ENCODE results near the gene SHPK.
A peak's percentile ranks its signal among the peaks of the same experiment; 100 is the strongest.

SHPK gene

DNA sequence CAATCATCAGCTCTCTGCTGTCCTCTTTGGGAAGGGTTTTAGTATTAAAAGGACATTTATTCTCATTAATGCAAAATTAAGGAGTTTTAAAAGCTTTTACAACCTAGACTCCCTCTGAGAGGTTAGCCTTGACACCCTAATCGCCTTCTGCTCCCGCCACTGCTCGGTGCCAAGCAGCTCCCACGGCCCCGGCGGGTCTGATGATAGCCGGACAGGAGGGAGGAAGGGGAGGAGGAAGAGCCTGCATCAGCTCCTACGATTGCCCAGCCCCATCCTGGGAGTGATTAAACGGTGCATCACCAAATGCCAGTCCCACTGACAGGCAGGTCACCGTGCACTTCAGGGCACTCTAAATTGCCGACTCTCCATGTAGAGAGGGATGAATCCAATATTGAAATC, 8.3 kb downstream of the SHPK start:
- DNase-seq (ENCODE audit: low read depth in 2 of 2) = no peak

GRCh38 chr17:3626831-3627768, 8.9 kb downstream of the SHPK start:
- DNase-seq (ENCODE audit: low read depth in 2 of 2) = no peak

DNA sequence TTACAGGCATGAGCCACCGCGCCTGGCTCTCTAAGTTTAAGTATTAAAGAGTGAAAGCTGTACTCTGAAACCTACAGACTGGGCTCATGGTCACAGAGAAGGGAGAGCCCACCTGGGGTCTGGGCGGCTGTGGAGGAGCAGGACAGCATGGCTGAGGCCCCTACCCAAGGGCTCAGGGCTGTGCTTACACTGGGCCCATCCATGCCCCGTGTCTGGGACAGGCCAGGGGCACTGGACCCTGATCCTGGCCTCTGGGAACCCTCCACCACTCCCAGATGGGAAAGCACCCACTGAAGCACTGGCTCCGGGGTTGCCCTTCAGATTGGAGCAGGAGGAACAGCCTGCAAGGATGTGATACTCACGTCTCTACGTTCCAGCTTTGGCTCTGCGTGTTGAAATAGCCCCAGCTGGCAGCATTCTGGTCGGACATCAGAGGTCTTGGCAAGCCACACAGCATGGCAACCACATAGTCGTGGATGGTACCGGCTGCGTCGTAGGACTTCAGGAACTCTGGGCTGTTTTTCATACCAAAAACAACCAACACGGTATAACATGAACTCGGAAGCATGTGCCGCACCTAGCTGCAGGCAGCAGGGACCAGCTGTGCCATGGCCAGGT, 13.0 kb downstream of the SHPK start:
- DNase-seq (ENCODE audit: low read depth in 2 of 2) = no peak

DNA sequence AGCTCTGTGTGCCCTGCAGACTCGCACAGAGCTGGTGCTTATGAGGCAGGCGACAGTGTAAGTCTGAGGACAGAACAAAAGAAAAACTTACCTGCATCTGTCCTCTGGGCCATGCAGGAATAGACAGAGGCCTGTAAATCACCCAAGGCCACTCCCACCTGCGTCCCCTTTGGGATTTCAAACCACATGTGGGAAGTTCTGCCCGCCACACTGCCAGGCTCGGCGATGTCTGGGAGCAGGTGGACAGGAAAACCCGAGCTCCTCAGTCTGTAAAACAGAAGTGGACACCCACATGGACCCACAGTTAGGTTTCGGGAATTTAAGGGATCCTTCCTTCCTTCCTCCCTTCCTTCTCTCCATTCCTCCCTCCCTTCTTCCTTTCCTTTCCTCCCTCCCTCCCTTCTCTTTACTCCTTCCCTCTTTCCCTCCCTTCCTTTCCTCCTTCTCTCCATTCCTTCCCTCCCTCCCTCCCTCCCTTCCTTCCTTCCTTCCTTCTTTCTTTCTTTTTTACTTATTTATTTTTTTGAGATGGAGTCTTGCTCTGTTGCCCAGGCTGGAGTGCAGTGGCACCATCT, 14.8 kb downstream of the SHPK start:
- no peak for DNase-seq (ENCODE audit: low read depth in 2 of 2)

DNA sequence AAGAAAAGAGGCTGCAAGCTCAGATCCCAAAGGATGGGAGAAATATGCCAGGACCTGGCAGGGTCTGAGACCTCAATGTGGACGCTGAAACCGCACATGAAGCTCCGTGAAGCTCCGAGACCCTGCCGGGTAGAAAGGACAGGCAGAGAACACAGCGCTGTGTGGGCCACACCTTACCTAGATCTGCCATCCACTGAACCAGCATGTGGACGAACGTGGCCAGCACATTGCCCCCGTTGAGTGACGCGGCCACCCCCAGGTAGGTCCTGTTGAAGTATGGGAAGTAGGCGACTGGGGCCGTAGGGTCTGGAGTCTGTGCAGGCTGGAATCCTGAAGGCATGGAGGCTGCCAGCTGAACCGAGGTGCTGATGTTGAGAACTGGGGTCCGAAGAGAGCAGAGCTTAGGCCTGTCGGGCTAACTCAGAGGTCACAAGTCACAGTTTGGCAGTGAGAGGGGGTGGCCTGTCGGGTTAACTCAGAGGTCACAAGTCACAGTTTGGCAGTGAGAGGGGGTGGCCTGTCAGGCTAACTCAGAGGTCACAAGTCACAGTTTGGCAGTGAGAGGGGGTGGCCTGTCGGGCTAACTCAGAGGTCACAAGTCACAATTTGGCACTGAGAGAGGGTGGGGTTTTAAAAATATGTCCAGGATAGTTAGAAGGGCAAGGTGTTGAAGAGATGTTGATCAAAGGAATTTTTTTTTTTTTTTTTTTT, 20.7 kb downstream of the SHPK start:
- no peak for DNase-seq (ENCODE audit: low read depth in 2 of 2)

- no peak for DNase-seq (ENCODE audit: low read depth in 2 of 2)
Measured at GRCh38 chr17:3613124-3613523, 22.9 kb downstream of the SHPK start.

- no peak for DNase-seq (ENCODE audit: low read depth in 2 of 2)
Measured at GRCh38 chr17:3610523-3610922, 25.5 kb downstream of the SHPK start.

DNA sequence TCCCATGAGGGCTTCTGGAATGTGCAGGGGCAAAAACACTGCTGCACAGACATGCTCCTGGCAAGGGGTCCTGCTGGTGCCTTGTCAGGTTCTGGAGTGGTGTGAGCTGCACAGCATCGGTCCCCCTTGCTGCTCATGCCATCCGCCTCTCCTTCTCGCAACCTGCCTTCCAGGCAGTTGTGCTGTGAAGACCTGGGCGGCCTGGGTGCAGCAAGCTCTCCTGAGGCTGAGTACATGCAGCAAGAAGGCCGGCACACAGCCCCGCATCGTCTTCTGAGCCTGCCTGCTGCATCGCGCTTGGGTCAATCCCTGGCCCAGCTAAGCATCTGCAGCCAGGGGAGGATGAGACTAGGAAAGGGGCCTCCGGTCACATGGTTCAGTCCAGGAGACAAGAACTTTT, 26.4 kb downstream of the SHPK start:
- DNase-seq (ENCODE audit: low read depth in 2 of 2) = no peak

- no peak for DNase-seq (ENCODE audit: low read depth in 2 of 2)
Measured at GRCh38 chr17:3603870-3604259, 32.2 kb downstream of the SHPK start.

- no peak for DNase-seq (ENCODE audit: low read depth in 2 of 2)
Measured at GRCh38 chr17:3603119-3603869, 32.8 kb downstream of the SHPK start.

DNA sequence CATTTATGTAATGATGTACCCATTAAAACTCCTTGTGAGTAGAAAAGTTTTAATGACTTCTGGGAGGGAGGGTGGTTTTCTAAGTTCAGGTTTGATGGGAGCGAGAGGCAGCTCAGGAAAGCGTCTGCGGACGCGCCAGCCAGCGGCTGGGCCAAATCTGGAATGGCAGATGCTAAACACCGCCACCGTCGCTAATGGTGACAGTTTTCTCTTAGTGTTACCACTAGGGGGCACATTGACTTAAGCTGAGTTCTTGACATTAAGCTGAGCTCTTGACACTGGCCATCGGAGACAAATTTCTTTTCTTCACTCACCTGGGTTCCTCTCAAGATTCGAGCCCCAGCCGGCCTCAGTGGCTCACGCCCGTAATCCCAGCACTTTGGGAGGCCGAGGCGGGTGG, 33.6 kb downstream of the SHPK start:
- peak; percentile 7 to 16 for DNase-seq (ENCODE audit: low read depth in 2 of 2)

GRCh38 chr17:3600529-3601205, 35.4 kb downstream of the SHPK start:
- DNase-seq (ENCODE audit: low read depth in 2 of 2) = no peak

DNA sequence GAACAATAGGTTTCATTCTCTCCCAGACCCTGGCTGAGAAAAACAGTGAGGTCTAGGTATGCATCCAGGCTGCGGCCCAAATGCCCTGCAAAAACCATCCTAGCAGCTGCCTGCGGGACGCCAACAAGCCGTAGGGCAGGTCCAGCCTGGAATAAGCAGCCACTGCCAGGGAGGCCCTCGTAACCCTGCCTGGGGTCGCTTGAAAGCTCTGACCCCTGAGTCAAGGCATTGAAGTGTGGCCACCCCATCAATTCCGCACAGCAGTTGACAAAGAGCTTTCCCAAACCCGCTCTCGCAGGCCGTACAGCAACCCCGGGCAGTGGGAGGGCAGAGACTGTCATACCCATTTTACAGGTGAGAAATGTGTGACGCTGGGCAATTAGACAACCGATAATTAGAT, 38.0 kb downstream of the SHPK start:
- no peak for DNase-seq (ENCODE audit: low read depth in 2 of 2)

DNA sequence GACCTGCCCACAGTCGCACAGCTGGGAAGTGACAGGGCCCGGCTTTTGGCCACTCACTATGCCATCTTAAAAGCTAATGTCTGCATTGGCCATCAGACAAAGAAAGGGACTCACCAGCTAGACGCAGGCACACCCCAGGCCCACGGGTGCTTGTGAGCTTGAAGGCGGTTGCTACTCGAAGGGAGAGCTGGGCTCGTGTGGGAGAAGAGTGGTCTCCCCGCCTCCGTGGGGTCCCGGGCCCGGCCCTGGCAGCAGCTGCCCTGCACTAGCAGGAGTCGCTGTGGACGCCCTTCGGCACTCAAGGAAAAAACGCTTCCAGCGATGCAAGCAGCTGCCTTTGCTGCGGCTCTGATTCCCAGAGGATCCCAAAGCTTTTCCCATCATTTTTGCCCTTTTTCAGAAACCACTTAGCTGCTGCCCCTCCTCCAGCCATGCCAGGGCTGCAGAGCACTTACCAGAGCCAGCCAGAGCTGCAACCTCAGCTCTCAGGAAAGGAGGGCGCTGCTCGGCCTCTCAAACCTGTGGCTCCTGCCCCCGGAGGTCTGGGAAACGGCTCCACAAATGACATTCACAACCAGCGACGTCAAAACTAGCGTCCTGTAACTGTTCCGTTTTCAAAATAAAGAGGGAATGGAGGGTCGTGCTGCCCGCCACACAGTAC, 39.1 kb downstream of the SHPK start:
- DNase-seq (ENCODE audit: low read depth in 2 of 2) = no peak

DNA sequence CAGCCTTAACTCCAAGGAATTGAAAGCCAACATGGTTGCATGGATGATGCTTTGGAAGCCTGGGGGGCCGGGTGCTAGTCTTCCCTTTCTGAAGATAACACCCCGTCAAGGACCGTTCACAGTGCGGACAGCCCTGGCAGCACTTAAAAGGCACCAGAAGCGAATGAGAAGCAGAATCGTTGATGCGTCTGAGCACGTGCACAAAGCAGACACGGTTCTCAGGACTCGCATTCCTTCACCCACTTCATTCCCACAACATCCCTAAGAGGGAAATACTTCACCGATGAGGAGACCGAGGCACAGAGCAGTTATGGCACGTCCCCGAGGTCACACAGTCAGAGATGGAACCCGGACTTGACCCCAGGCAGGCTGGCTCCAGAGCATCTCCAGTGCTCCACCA, 41.1 kb downstream of the SHPK start:
- DNase-seq (ENCODE audit: low read depth in 2 of 2) = no peak

GRCh38 chr17:3594051-3594800, 41.8 kb downstream of the SHPK start:
- no peak for DNase-seq (ENCODE audit: low read depth in 2 of 2)

DNA sequence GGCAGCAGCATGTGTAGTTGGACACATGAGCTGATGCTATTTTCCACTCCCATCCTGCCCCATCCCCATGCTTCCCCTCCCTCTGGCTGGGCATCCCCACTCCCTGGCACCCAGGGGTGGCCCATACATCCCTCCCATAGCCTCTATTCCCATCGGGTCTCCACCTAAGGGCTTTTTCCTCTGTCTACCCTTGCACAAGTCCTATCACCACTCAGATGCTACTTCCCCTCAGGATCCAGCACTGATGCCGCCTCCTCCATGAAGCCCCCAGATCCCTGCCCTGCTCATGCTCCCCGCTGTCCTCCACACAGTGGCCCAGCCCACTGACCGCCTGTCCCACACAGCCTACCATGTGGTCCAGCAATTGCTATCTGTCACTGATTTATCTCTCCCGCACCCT, 42.7 kb downstream of the SHPK start:
- DNase-seq (ENCODE audit: low read depth in 2 of 2) = no peak

DNA sequence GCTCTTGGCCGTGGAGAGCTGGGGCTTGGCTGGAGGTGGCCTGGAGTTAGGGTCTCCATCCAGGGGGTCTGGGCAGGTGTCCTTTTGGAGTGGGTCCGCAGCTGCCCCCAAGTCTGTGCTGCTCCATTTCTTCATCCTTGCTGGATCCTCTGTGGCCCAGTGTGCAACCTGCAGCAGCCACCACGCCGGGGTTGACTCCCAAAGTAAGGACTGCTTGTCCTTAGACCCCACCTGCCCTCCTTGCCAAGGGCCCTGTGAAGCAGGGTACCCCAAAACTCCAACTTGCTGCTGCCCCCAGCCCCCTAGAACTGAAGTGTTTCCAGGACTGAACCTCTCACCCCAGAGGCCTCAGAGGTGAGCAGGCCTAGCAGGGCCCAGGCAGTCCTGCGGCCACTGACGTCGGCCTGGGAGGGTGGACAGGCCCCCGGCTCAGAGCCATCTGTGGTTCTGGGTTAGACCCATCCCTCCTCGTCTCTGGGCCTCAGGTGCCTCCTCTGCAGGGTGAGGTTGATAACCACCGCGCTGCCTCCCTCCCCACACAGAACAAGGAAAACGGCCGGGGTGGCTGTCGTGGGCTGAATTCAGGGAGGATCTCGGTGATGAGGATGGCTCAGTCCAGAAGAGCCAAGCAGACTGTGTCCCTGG, 43.7 kb downstream of the SHPK start:
- no peak for DNase-seq (ENCODE audit: low read depth in 2 of 2)

GRCh38 chr17:3590768-3591167, 45.3 kb downstream of the SHPK start:
- no peak for DNase-seq (ENCODE audit: low read depth in 2 of 2)
